Neural progenitor cell (in vitro differentiated cells): ENCODE data around the gene YPEL4. TPM values are rescaled to one million over a fixed set of nuclear protein-coding genes. Genes with fewer than 3 reads are reported as not detected.

Experiments
- DNase-seq: peaks from one replicate; pipeline ENCODE4 v3.0.0-alpha.2; 2016; ENCODE audit warnings: low spot score
- H2AFZ ChIP-seq: fragments of 200-600 bp; sonication (generic); replicated peaks from 2 replicates; pipeline ENCODE4 v1.6.1; 2016; ENCODE audit warnings: antibody characterized with exemption
- H3F3A ChIP-seq: fragments of 200-600 bp; sonication (generic); 2 replicates; pipeline ENCODE4 v1.6.1; 2016; ENCODE audit warnings: antibody characterized with exemption, low read depth
- H3K27ac ChIP-seq: fragments of 200-600 bp; sonication (generic); 2 replicates; pipeline ENCODE4 v1.5.1; 2016; ENCODE audit warnings: mild to moderate bottlenecking
- H3K27me3 ChIP-seq: fragments of 200-600 bp; sonication (generic); 2 replicates; pipeline ENCODE4 v1.6.1; 2016; ENCODE audit warnings: mild to moderate bottlenecking, moderate library complexity
- H3K36me3 ChIP-seq: fragments of 200-600 bp; sonication (generic); 2 replicates; pipeline ENCODE4 v1.5.1; 2016
- H3K4me1 ChIP-seq: fragments of 200-600 bp; sonication (generic); 2 replicates; pipeline ENCODE4 v1.6.1; 2016; ENCODE audit warnings: mixed run types
- H3K4me2 ChIP-seq: fragments of 200-600 bp; sonication (generic); 2 replicates; pipeline ENCODE4 v1.6.1; 2016
- H3K4me3 ChIP-seq: fragments of 200-600 bp; sonication (generic); 2 replicates; pipeline ENCODE4 v1.5.1; 2016
- H3K79me2 ChIP-seq: fragments of 200-600 bp; sonication (generic); 2 replicates; pipeline ENCODE4 v1.6.1; 2016; ENCODE audit warnings: low read depth
- H3K9ac ChIP-seq: fragments of 200-600 bp; sonication (generic); 2 replicates; pipeline ENCODE4 v1.6.1; 2016
- H3K9me3 ChIP-seq: fragments of 200-600 bp; sonication (generic); 2 replicates; pipeline ENCODE4 v1.5.1; 2016; ENCODE audit warnings: low read depth
- H4K20me1 ChIP-seq: fragments of 200-600 bp; sonication (generic); 2 replicates; pipeline ENCODE4 v1.6.1; 2016; ENCODE audit warnings: low read depth
- H3K27ac Mint-ChIP-seq: 3 replicates; pipeline ENCODE4 v1.8.0; 2021; ENCODE audit warnings: mixed read lengths
- H3K27me3 Mint-ChIP-seq: 2 replicates; pipeline ENCODE4 v1.8.0; 2022; ENCODE audit warnings: low read depth, mild to moderate bottlenecking, inconsistent platforms, moderate library complexity, mixed read lengths; ENCODE audit not compliant: insufficient read depth
- H3K36me3 Mint-ChIP-seq: 3 replicates; pipeline ENCODE4 v1.8.0; 2021; ENCODE audit warnings: mixed read lengths
- H3K4me1 Mint-ChIP-seq: 3 replicates; pipeline ENCODE4 v1.8.0; 2021; ENCODE audit warnings: mixed read lengths
- H3K4me3 Mint-ChIP-seq: 3 replicates; pipeline ENCODE4 v1.8.0; 2021; ENCODE audit warnings: mild to moderate bottlenecking, moderate library complexity, mixed read lengths
- H3K9me3 Mint-ChIP-seq: 3 replicates; pipeline ENCODE4 v1.8.0; 2020; ENCODE audit warnings: mixed read lengths
- CTCF ChIP-seq: fragments of 200-600 bp; sonication (generic); IDR thresholded peaks from 2 replicates; pipeline ENCODE4 v1.5.1; 2017; ENCODE audit warnings: antibody characterized with exemption, mild to moderate bottlenecking
- EZH2 ChIP-seq: fragments of 200-600 bp; sonication (generic); IDR thresholded peaks from 2 replicates; pipeline ENCODE4 v1.6.1; 2017; ENCODE audit warnings: antibody characterized with exemption, mild to moderate bottlenecking, moderate library complexity
- EZH2phosphoT487 ChIP-seq: fragments of 200-600 bp; sonication (generic); IDR thresholded peaks from 2 replicates; pipeline ENCODE4 v1.6.1; 2017; ENCODE audit warnings: antibody characterized with exemption
- total RNA-seq: library from RNA; depleted of rRNA; stranded (reverse); fragments of >200 nt; gene quantifications from 2 replicates; pipeline ENCODE4 v1.2.3, GENCODE V29; 2015; ENCODE audit warnings: low replicate concordance

YPEL4 gene
- total RNA-seq, 1 donor from 2014 or later = not detected

- H3F3A ChIP-seq = no peaks in the 10 kb centered on the region
- no peaks in the 10 kb centered on the region for H3K36me3 ChIP-seq
- Mint-ChIP-seq H3K36me3 (peaks cover 4% of the 10 kb centered on the region), H3K27ac (no peak overlapping the region), H3K4me3 (no peak overlapping the region), H3K27me3 (peaks cover 11% of the 10 kb centered on the region), H3K9me3 (peaks cover 5% of the 10 kb centered on the region), H3K4me1 (peaks cover 3% of the 10 kb centered on the region)
- TF ChIP-seq EZH2phosphoT487 (no peak), CTCF (no peak), EZH2 (no peak)
- no peak overlapping the region for H3K4me3 ChIP-seq
- no peaks in the 10 kb centered on the region for H3K27me3 ChIP-seq
- H4K20me1 ChIP-seq = no peaks in the 10 kb centered on the region
- no peak overlapping the region for H3K9ac ChIP-seq
- no peak for DNase-seq
- H2AFZ ChIP-seq = no peak overlapping the region
- H3K4me1 ChIP-seq = no peaks in the 10 kb centered on the region
- H3K9me3 ChIP-seq = no peaks in the 10 kb centered on the region
- no peaks in the 10 kb centered on the region for H3K79me2 ChIP-seq
- no peak overlapping the region for H3K27ac ChIP-seq
- no peak overlapping the region for H3K4me2 ChIP-seq
Measured at GRCh38 chr11:57626895-57627294, 22.8 kb downstream of the YPEL4 start.

DNA sequence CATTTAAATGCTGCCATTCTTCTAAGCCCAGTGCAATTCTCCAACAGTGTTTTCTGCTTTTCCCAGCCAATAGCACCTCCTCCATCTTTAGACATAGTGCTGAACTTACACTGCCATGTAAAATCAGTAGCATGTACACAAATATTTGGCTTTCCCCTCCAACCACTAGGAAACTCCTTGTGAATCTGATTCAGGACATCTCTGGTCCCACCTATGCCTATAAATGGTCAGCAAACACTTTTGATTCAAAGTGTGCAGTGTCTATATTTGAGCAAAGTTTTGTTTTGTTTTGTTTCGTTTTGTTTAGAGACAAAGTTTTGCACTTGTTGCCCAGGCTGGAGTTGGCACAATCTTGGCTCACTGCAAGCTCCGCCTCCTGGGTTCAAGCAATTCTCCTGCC is 24.8 kb downstream of the YPEL4 start:
- H3K9me3 ChIP-seq = peaks cover 8% of the 10 kb centered on the region
- Mint-ChIP-seq H3K9me3 (peaks cover 7% of the 10 kb centered on the region), H3K36me3 (peaks cover 11% of the 10 kb centered on the region), H3K4me3 (no peak overlapping the region), H3K4me1 (peaks cover 3% of the 10 kb centered on the region), H3K27ac (no peak overlapping the region), H3K27me3 (peaks cover 11% of the 10 kb centered on the region)
- DNase-seq = no peak
- no peaks in the 10 kb centered on the region for H3K79me2 ChIP-seq
- no peaks in the 10 kb centered on the region for H3K4me1 ChIP-seq
- no peaks in the 10 kb centered on the region for H4K20me1 ChIP-seq
- no peaks in the 10 kb centered on the region for H3K27me3 ChIP-seq
- no peak overlapping the region for H3K4me2 ChIP-seq
- H3K36me3 ChIP-seq = peaks cover 9% of the 10 kb centered on the region
- H3K9ac ChIP-seq = no peak overlapping the region
- H3K27ac ChIP-seq = no peak overlapping the region
- H3K4me3 ChIP-seq = no peak overlapping the region
- H3F3A ChIP-seq = no peaks in the 10 kb centered on the region
- H2AFZ ChIP-seq = no peak overlapping the region
- no peak for TF ChIP-seq EZH2phosphoT487
- TF ChIP-seq CTCF = no peak
- no peak for TF ChIP-seq EZH2

- DNase-seq = no peak
- H3K27me3 Mint-ChIP-seq = peaks cover 11% of the 10 kb centered on the region
- H3K36me3 ChIP-seq = peaks cover 9% of the 10 kb centered on the region
- no peaks in the 10 kb centered on the region for H3K4me1 ChIP-seq
- H2AFZ ChIP-seq = no peak overlapping the region
- no peak overlapping the region for H3K4me2 ChIP-seq
- no peak overlapping the region for H3K27ac Mint-ChIP-seq
- no peak overlapping the region for H3K9ac ChIP-seq
- no peaks in the 10 kb centered on the region for H3K4me1 Mint-ChIP-seq
- no peaks in the 10 kb centered on the region for H3K79me2 ChIP-seq
- TF ChIP-seq EZH2phosphoT487 (no peak), CTCF (no peak), EZH2 (no peak)
- no peaks in the 10 kb centered on the region for H3F3A ChIP-seq
- peaks cover 11% of the 10 kb centered on the region for H3K36me3 Mint-ChIP-seq
- peaks cover 5% of the 10 kb centered on the region for H3K9me3 Mint-ChIP-seq
- no peak overlapping the region for H3K4me3 Mint-ChIP-seq
- no peak overlapping the region for H3K4me3 ChIP-seq
- H3K27me3 ChIP-seq = no peaks in the 10 kb centered on the region
- peaks cover 10% of the 10 kb centered on the region for H3K9me3 ChIP-seq
- H4K20me1 ChIP-seq = no peaks in the 10 kb centered on the region
- H3K27ac ChIP-seq = no peak overlapping the region
Measured at GRCh38 chr11:57622263-57622662, 27.4 kb downstream of the YPEL4 start.
